GM20000 (cell line): ENCODE measurements around the gene NOM1.
"Not testable (repeated sequence)": the region's sequence is repeated elsewhere in the genome, so short reads cannot be mapped to it uniquely, and the experiment has no call there.

Experiments
- DNase-seq: peaks from one replicate; pipeline ENCODE4 v3.0.0; 2012; ENCODE audit warnings: low spot score
- TF ChIP-seq, protein P1 (sequence below): IDR thresholded peaks from 2 replicates; pipeline ENCODE4 v1.5.1; 2012; ENCODE audit warnings: mild to moderate bottlenecking, control low read depth; ENCODE audit errors: extremely low read depth, missing control alignments

NOM1 gene

DNA sequence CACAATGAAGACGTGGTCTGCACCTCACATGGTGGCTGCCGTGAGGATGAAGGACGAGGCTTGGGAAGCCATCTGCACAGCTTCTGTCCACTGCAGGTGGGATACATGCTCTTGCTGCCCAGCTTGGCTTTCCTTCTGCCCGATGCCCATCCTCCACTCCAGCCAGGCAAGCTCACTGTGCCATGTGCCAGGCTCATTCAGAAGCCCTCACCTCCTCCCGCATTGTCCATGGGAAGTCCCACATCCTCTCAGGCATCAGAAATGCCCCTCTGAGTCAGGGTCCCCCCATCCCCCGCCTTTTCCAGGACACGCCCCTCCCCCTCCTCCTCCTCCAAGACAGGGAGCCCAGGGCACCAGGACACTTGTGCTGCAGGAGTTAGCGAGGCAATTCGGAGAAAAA, 4.6 kb upstream of the NOM1 start:
- no peak for DNase-seq
- TF ChIP-seq, protein P1, sequence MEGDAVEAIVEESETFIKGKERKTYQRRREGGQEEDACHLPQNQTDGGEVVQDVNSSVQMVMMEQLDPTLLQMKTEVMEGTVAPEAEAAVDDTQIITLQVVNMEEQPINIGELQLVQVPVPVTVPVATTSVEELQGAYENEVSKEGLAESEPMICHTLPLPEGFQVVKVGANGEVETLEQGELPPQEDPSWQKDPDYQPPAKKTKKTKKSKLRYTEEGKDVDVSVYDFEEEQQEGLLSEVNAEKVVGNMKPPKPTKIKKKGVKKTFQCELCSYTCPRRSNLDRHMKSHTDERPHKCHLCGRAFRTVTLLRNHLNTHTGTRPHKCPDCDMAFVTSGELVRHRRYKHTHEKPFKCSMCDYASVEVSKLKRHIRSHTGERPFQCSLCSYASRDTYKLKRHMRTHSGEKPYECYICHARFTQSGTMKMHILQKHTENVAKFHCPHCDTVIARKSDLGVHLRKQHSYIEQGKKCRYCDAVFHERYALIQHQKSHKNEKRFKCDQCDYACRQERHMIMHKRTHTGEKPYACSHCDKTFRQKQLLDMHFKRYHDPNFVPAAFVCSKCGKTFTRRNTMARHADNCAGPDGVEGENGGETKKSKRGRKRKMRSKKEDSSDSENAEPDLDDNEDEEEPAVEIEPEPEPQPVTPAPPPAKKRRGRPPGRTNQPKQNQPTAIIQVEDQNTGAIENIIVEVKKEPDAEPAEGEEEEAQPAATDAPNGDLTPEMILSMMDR: no peak

DNA sequence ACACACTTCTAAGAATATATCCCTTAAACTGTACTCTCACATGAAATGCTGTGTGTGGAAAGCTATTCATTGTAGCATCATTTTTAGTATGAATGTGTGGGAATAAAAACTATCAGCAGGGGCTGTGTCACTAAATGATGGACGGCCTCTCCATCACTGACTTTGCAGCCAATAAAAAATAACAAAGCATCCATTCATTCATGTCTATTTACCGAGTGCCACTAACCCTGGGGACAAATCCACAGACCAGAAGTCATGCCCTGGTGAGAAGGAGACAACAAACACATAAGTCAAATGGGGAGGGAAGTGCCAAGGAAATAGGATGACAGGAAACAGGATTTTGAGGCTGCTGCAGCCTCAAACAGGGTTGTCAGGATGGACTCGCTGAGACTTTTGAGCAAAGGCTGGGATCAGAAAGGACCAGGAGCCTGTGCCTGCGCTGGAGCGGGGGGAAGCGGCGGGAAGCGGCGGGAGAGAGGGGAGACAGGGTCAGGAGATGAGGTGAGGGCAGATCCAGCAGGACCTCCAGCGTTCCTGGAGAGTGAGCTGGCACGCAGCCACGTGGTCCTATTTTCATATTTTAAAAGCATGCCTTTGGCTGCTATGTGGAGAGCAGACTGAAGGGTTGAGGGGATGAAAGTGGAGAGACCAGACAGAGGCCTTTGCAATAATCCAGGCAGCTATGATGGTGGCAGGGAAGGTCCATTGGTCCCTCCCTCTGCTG, 2.2 kb upstream of the NOM1 start:
- TF ChIP-seq, protein P1: no peak
- no peak for DNase-seq

DNA sequence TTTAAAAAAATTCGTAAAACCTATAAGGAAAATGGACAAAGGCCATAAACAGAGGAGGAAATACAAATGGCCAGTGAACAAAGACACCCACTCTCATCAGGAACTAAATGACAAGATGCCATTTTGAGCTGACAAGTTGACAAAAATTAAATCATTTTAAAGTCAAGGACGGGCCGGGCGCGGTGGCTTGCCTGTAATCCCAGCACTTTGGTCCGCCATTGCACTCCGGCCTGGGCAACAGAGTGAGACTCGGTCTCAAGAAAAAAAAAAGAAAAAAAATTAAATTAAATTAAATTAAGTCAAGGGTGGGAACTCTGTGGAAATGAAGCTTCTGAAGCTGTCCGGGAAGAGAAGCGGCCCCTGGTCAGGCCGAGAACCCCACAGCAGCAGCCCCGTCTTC, 1.2 kb upstream of the NOM1 start:
- DNase-seq: no peak
- TF ChIP-seq, protein P1: no peak

DNA sequence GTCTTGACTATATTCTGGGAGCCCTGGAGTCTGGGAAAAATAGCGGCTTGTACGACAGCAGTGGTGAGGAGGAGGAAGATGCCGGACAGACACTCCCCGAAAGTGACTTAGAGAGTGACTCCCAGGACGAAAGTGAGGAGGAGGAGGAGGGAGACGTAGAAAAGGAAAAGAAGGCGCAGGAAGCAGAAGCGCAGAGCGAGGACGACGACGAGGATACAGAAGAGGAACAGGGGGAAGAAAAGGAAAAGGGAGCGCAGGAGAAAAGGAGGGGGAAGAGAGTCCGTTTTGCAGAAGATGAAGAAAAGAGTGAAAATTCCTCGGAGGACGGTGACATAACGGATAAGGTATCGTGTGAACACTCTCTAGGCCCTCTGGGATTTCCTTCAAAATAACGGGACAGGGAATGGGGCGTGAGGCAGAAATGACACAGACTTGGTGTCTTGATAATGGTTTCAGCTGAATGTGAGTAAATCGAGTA, 908 bp downstream of the NOM1 start:
- TF ChIP-seq, protein P1: no peak
- DNase-seq: no peak

DNA sequence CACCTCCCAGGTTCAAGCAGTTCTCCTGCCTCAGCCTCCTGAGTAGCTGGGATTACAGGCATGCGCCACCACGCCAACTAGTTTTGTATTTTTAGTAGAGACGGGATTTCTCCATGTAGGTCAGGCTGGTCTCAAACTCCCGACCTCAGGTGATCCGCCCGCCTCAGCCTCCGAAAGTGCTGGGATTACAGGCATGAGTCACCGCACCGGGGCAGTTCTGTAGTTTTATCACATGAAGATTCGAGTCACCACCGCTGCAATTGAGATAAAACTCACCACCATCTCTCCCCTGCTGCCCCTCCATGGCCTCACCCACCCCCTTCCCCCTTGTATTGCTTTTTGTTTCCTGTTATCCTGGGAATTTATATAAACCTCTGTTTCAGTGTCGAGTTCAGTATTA, 3.7 kb downstream of the NOM1 start:
- DNase-seq: not testable (repeated sequence)

DNA sequence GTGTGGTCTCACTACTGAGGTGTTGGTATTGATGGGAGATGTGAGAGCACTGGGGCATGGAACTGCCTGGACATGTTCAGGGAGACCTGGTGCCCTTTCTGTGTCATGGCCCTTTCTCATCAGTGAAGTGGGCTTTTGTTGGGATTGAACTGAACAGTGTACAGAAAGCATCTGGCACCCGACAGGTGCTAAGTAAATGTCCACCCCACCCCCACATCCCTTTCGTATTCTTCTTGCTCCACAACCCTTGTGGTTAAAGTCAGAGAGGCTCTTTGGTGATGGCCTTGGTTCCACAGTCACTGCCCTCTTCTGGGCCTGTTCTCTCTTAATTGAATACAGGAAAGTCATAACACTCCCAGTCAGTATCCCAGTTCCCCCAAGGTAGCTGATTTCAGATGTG, 5.4 kb downstream of the NOM1 start:
- TF ChIP-seq, protein P1: no peak
- no peak for DNase-seq

DNA sequence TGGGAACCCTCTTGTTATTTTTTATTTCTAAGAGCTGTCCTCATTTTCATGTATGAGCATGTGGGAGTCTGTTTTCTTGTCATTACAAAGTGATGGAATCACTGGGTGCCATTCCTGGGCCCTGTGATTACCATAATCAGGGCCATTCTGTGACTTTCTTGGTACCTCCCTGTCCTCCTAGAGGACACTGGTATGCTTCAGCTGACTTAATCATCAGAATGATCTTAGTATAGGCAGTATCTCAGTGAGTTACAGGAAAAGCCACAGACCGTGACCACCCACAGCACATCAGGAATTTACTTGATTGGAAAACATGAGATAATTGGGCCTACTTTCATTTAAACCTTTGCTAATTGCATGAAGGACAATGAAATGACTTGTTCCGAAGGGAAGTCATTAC, 7.2 kb downstream of the NOM1 start:
- TF ChIP-seq, protein P1: no peak
- no peak for DNase-seq

DNA sequence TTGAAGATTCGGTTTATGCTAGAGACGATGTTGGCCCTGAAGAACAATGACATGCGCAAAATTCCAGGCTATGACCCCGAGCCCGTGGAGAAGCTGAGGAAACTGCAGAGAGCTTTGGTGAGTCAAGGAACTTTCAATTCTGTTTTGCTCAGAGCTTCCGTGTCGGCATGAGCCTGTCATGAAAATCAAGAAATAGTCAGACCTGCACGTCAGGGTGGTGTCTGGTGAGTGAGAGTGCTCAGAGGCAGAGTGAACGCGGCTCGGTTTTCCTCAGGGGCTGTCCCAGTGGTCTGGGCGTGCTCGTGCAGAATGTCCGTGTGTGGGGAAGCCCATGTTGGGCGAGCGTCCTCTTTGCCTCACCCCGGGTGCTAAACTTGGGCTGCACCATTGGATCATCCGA, 12.6 kb downstream of the NOM1 start:
- TF ChIP-seq, protein P1: no peak
- DNase-seq: no peak
